Peyer's patch (tissue), 4 donors: ENCODE results near the gene CCR6. TPM values are rescaled to one million over a fixed set of nuclear protein-coding genes. Genes with fewer than 3 reads are reported as not detected.

Experiments used
- DNase-seq, 3 donors: peaks; one replicate each; pipeline ENCODE4 v3.0.0-alpha.2; 2017 to 2019
- H3K27ac ChIP-seq, 4 donors: fragments of 200-600 bp; sonication (generic); one replicate each; pipeline ENCODE4 v1.5.1; 2016 to 2019
- H3K27me3 ChIP-seq, 2 donors: fragments of 200-600 bp; sonication (generic); one replicate each; pipeline ENCODE4 v1.5.1; 2019
- H3K36me3 ChIP-seq, 3 donors: fragments of 200-600 bp; sonication (generic); one replicate each; pipeline ENCODE4 v1.5.1; 2016 to 2019
- H3K4me1 ChIP-seq, 4 donors: fragments of 200-600 bp; sonication (generic); one replicate each; pipeline ENCODE4 v1.5.1; 2016 to 2019
- H3K4me3 ChIP-seq, 4 donors: fragments of 200-600 bp; sonication (generic); 1 replicate in 3 of 4; 2 replicates in 1 of 4; pipeline ENCODE4 v1.5.1; 2016 to 2019; ENCODE audit warnings: mild to moderate bottlenecking in 1 of 4
- H3K9me3 ChIP-seq, 4 donors: fragments of 200-600 bp; sonication (generic); one replicate each; pipeline ENCODE4 v1.5.1; 2016 to 2019; ENCODE audit warnings: mild to moderate bottlenecking in 1 of 4
- CTCF ChIP-seq, 6 experiments: fragments of 450-650 bp in 4 of 6; fragments of 200-600 bp in 2 of 6; sonication (generic) in 1 of 6; IDR thresholded peaks; one replicate each; pipeline ENCODE4 v1.5.1; 2017 to 2019; ENCODE audit warnings: antibody characterized with exemption in 6 of 6, mild to moderate bottlenecking in 3 of 6, moderate library complexity in 1 of 6
- POLR2A ChIP-seq, 2 donors: fragments of 450-650 bp; IDR thresholded peaks; one replicate each; pipeline ENCODE4 v1.5.1; 2017; ENCODE audit warnings: antibody characterized with exemption in 2 of 2, mild to moderate bottlenecking in 2 of 2, moderate library complexity in 2 of 2
- total RNA-seq, 4 donors: library from RNA; depleted of rRNA; stranded (reverse); fragments of >200 nt; gene quantifications; one replicate each; pipeline ENCODE4 v1.1.0, GENCODE V29; 2016

CCR6 gene
- total RNA-seq, 4 donors from 2014 or later: 0.67 to 5.0 TPM; not detected in 2

DNA sequence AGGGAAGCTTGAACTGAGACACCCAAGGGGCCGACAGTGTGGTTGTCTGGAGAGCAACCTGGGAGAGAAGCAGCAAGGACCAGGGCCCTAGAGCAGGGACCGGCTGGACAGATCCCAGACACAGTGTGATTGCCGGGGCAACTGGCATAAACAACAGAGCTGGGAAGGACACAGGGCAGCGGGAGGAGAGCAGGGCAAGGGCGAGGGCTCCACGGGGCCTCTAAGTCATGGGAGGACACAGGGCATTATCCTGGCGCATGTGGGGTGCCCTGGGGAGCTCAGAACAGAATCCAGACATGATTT is 31.1 kb upstream of the CCR6 start:
- Histone ChIP-seq H3K36me3 (no peaks in the 10 kb centered on the region), H3K27me3 (no peaks in the 10 kb centered on the region), H3K4me3 (no peak overlapping the region), H3K27ac (peak overlapping the region in 3 of 4 donors; percentile 25 to 90 (median 89)), H3K9me3 (no peaks in the 10 kb centered on the region), H3K4me1 (peaks cover 0 to 16% (median 13%) of the 10 kb centered on the region in 4 donors)
- TF ChIP-seq POLR2A (IDR thresholded peaks at IDR 0.05) (no peak), CTCF (IDR thresholded peaks at IDR 0.05) (no peak)
- no peak for DNase-seq

- H3K27ac ChIP-seq: peak overlapping the region in 2 of 4 donors; percentile 89 to 90
- DNase-seq: peak in 2 of 3 donors; percentile 50 to 69
- peaks cover 0 to 16% (median 13%) of the 10 kb centered on the region in 4 donors for H3K4me1 ChIP-seq
- no peaks in the 10 kb centered on the region for H3K27me3 ChIP-seq
- peak overlapping the region in 2 of 4 donors; percentile 44 to 47 for H3K4me3 ChIP-seq
- H3K9me3 ChIP-seq: no peaks in the 10 kb centered on the region
- no peaks in the 10 kb centered on the region for H3K36me3 ChIP-seq
- TF ChIP-seq POLR2A (IDR thresholded peaks at IDR 0.05) (no peak), CTCF (IDR thresholded peaks at IDR 0.05) (no peak)
Measured at GRCh38 chr6:167092672-167093339, 30.1 kb upstream of the CCR6 start.

- Histone ChIP-seq H3K27me3 (no peaks in the 10 kb centered on the region), H3K27ac (peak overlapping the region; percentile 45 to 90 (median 78)), H3K4me1 (peaks cover 0 to 16% (median 13%) of the 10 kb centered on the region in 4 donors), H3K9me3 (no peaks in the 10 kb centered on the region), H3K36me3 (no peaks in the 10 kb centered on the region), H3K4me3 (peak overlapping the region; percentile 16 to 47 (median 38))
- peak in 1 of 3 donors; percentile 50 for DNase-seq
- TF ChIP-seq POLR2A (IDR thresholded peaks at IDR 0.05): no peak
- no peak for TF ChIP-seq CTCF (IDR thresholded peaks at IDR 0.05)
Measured at GRCh38 chr6:167093406-167093921, 29.4 kb upstream of the CCR6 start.

DNA sequence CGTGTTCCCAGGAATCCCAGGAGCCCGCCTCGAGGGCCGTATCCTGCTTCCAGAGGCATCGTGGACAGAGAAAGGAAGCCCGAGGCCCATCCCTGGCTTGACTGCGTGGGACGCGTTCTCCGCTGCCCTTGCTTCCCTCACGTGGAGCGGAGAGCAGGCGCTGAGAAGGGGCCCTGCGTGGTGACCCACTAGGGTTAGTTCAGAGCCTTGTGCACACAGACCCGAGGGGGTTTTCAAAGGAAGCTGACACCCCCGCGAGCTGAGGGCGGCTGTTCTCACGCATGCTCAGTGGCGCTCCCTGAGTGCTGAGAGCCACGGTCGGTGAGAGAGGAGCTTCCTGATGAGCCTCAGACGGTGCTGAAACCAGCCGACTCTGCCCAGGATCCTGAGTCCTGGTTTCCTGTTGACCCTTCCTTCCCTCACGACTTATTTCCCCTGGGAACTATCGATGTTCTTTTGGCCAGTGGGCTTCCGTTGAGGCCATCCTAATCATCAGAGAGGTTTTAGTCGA is 28.9 kb upstream of the CCR6 start:
- peak overlapping the region; percentile 45 to 90 (median 78) for H3K27ac ChIP-seq
- H3K9me3 ChIP-seq: no peaks in the 10 kb centered on the region
- no peak for TF ChIP-seq CTCF (IDR thresholded peaks at IDR 0.05)
- TF ChIP-seq POLR2A (IDR thresholded peaks at IDR 0.05): peak in 1 of 2 donors; percentile 18
- no peaks in the 10 kb centered on the region for H3K36me3 ChIP-seq
- peaks cover 0 to 16% (median 13%) of the 10 kb centered on the region in 4 donors for H3K4me1 ChIP-seq
- H3K4me3 ChIP-seq: peak overlapping the region; percentile 16 to 47 (median 38)
- DNase-seq: peak; percentile 55 to 92 (median 83)
- H3K27me3 ChIP-seq: no peaks in the 10 kb centered on the region

DNA sequence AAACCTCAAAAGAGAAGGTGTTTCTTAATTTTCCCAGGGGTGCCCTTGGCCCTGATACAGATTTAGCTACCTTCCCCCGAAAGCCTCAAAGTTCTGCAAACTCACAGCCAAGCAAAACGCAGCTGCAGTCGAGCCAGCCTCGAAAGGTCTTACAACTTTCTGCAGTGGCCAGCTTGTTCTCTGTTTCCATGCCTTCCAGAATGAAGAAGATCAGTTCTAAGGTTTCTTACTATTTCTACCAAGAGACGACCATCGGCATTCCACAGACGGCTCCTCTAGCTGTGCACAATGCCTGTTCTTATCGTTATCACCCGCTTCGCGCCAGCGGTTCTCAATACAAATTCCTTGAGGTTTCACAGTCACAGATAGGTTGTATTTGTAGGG is 28.5 kb upstream of the CCR6 start:
- no peaks in the 10 kb centered on the region for H3K36me3 ChIP-seq
- H3K27me3 ChIP-seq: no peaks in the 10 kb centered on the region
- TF ChIP-seq CTCF (IDR thresholded peaks at IDR 0.05): no peak
- no peak for TF ChIP-seq POLR2A (IDR thresholded peaks at IDR 0.05)
- H3K4me1 ChIP-seq: peaks cover 0 to 19% (median 13%) of the 10 kb centered on the region in 4 donors
- peak overlapping the region; percentile 45 to 90 (median 78) for H3K27ac ChIP-seq
- peak in 1 of 3 donors; percentile 50 for DNase-seq
- peak overlapping the region; percentile 16 to 47 (median 38) for H3K4me3 ChIP-seq
- no peaks in the 10 kb centered on the region for H3K9me3 ChIP-seq
